ENCODE measurements around the gene PKDCC.
"Not testable (repeated sequence)": the region's sequence is repeated elsewhere in the genome, so short reads cannot be mapped to it uniquely, and the experiment has no call there.

PKDCC gene

DNA sequence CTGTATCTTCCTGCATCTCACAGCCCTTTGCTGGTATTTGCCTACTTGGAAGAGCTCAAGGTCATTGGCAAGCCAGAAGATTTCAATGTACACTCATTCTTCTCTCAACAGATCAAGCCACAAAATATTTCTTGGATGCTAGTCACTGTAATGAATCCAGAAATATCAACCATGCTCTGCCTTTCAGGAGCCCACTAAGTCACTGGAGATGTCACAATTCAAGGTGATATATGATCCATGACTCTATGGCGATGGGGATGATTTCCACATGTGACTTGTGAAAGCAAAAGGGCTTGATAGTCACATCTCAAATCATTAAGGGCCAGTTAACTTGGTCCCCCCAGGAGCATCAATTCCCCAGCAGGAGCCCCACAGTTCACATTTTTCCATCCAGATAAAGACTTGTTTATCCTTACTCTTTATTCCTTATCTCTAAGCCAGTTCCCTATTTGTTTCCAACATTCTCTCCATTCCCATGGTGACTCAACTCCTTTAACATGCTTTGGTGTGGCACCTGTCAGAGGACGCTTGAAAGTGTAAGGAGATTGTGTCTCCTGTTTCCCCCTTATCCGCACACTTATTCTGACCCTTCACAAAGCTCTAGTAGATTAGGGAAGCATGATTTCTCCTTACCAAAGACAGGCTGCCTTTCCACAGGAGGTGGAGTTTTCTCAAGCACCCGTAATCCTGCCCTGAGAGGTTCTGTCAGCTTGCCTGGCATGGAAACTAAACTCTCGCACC lies 15.8 kb downstream of the PKDCC start:
- no peak for DNase-seq (ENCODE audit: low read depth)

DNA sequence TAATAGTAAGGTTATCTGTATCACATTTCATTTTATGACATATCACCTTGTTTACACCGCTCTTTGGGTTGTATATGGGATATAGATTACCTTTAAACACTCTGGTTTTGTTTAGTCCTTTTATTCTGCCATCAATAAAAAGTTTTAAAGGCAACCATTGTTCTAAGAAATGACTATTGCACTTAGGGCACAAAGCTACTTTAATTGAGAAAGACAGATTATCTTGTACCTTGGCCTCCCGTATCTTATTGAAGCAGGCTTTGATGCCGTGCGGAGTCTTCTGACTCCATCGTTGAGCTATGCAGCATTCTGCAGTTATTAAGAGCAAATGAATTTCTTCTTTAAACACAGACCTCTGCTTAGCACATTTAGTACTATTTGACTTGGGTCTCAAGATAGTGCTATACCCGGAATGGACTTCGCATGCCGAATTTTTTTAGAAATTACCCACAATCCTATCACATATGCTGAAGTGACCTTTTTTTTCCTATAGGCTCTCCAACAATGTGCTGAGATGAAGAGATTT lies 16.7 kb downstream of the PKDCC start:
- no peak for DNase-seq (ENCODE audit: low read depth)

DNA sequence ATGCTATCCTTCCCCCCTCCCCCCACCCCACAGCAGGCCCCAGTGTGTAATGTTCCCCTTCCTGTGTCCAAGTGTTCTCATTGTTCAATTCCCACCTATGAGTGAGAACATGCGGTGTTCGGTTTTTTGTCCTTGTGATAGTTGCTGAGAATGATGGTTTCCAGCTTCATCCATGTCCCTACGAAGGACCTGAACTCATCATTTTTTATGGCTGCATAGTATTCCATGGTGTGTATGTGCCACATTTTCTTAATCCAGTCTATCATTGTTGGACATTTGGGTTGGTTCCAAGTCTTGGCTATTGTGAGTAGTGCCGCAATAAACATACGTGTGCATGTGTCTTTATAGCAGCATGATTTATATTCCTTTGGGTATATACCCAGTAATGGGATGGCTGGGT lies 17.9 kb downstream of the PKDCC start:
- DNase-seq (ENCODE audit: low read depth) = not testable (repeated sequence)

DNA sequence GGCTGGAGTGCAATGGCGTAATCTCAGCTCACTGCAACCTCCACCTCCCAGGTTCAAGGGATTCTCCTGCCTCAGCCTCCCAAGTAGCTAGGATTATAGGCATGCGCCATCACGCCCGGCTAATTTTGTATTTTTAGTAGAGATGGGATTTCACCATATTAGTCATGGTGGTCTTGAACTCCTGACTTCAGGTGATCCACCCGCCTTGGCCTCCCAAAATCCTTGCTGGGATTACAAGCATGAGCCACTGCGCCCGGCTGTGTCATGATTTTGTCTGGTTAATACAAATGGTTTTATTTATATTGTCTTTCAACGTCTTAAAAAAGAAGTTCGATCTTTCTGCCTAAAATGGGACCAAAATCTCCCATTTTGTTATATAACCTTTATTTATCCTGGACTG lies 19.2 kb downstream of the PKDCC start:
- DNase-seq (ENCODE audit: low read depth) = not testable (repeated sequence)

DNA sequence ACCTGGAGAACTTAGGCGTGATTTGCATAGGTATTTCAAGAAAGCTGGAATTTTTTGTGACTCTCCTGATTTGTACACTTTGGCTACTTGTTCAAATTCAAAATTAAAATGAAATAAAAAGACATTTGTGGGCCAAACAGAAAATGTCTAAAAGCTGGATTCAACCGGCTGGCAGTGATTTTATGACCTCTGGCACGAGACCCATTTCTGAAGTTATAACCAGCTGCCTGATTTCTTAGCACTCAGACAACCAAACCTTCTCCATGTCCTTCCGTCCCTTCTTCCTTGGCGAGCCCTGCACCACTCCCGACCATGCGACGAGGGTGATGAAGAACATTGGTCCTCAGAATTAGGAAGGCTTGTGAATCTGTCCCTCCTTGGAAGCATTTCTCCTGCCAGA lies 19.7 kb downstream of the PKDCC start:
- no peak for DNase-seq (ENCODE audit: low read depth)

DNA sequence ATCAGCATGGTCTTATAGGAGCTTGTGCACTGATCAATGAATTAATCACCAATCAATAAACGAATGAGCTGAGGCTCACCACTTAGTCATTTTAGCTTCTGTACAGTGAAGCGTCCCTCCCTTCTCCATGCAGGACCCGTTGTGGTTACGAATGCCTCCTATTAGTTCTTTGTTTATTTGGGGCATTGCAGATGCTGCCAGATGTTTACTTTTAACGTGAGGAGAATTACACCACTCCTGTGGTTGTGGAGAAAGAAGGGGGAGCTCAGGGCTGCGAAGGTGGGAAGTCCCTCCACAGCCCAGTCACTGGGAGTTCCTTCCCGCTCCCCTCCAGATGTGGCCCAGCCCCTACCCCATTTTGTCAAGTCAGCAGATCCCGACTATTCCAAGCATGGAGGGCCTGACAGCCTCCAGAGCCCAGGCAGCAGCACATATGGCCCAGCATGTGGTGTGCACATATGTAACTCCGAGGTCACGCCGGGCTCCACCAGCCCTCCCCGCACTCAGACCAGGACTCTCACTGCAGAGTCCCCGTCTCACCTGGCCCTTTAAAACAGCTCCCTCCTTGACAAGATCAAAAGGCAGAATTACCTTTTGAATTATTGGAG lies 20.9 kb downstream of the PKDCC start:
- no peak for DNase-seq (ENCODE audit: low read depth)

DNA sequence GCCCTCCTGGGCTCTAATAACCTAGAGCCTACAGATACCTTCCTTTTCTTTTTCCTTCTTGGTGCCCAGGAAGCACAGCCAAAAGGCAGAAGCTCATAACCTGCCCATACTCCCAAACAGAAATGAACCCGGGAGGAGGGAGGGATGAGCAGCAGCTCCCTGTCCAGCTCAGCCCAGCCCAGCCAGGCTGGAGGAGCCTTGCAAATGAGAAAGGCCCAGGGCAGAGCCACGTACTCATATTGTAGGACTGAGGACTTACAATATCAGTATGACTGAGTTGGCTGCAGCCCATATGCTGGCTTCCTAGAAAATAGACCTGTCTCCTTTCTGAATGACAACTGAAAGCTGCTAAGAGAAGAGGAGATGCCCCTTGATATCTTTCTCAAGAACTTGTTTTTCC lies 21.7 kb downstream of the PKDCC start:
- no peak for DNase-seq (ENCODE audit: low read depth)

DNA sequence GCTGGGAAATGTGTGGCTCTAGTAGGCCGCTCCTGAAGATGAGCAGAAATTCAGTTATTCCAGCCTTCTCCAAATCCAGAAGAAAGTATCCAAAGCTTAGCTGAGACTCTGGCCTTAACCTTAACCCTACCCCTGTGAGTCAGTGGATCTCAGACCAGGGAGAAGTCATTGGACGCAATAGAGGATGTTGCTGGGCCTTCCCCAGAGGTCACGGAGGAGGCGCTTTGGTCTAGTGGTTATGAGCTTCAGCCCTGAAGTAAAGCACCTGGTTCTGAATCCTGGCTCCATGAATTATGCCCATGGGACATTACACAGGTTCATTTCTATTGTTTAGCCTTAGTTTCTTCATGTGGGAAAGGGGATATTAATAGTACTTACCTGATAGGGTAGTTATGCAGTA lies 24.0 kb downstream of the PKDCC start:
- no peak for DNase-seq (ENCODE audit: low read depth)

DNA sequence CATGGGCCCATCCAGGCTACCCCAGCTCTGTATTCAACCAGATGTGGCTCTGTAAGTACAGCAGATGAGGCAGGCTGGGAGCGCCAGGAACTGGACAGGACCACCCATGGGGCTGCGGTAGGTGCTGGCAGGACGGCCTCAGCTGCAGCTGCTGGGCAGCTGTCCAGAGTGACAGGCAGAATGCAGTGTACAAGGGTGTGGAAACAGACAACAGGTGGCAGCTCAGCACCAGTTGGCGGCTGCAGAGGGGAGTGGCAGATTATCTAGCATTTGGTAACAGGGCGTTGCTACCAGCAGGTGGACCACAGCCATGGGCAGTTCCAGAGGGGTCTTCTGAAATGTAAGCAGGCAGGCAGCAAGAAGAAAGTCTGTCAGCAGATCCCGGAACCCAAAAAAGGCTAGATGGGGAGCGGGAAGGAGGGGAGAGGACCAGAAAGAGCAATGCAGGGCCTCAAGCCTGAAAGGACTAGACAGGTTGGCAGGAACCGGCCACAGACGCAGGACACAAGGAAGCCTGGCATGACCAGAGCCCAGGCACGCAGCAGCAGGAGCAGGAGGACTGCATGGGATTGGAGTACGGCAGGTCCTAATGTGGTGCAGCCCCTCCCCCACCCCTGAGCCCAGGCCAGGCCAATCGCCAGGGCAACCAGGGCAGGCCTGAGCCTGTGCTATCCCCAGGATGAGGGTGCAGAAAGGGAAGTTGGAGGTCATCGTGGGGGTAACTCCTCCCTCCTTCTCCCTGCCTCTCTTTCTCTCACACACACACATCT lies 24.7 kb downstream of the PKDCC start:
- no peak for DNase-seq (ENCODE audit: low read depth)

DNA sequence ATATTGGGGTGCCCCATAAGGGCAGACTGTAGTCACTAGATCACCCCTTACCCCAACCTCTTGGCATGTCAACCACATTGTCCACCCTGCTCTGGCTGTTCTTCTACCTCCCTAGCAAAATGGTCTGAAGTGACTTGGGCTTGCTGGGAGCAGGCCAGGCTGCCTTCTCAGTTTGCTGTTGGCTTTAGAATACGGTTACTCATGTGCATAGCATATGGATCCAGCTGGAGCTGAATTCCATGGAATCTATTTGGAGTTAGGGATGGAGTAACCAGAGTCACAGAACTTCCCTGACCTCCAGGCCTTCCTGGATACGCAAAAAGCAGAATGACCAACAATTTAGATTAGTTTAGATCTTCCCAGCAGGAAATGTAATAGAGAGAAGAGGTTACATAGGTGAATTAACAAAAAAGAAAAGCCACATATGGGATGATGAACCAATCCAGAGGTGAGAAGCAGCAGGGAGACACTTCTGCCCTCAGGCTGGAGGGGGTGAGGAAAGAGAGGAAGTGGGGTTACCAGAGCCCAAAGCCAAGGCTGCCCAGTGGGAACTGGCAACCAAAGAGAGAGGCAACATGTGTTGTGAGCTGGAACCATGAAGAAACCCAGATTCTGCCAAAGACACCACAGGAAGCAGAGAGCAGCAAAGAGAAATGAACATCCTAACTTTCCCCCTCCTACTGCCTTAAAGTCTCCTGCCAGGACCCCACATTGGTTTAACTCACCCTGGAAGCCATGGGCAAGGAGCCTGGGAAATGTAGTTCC lies 26.1 kb downstream of the PKDCC start:
- DNase-seq (ENCODE audit: low read depth) = no peak

DNA sequence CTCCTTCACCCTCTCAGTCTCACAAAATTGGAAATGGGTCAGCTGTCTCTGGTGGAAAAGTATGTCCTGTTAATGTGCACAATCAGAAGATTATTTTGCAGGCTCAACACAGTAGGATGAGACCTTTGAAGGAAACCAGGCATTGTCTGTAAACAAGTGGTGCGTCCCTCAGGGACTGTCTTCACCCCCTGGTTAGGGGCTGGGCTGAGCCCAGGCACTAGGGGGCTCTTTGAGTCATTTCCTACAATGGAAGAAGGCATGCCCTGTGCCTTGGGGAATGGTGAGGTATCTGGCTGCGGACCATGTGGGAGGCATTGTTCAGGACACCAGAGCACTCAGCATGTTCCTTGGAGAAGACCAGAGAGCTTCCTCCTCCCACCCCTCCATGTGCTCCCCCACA lies 26.8 kb downstream of the PKDCC start:
- DNase-seq (ENCODE audit: low read depth) = no peak

DNA sequence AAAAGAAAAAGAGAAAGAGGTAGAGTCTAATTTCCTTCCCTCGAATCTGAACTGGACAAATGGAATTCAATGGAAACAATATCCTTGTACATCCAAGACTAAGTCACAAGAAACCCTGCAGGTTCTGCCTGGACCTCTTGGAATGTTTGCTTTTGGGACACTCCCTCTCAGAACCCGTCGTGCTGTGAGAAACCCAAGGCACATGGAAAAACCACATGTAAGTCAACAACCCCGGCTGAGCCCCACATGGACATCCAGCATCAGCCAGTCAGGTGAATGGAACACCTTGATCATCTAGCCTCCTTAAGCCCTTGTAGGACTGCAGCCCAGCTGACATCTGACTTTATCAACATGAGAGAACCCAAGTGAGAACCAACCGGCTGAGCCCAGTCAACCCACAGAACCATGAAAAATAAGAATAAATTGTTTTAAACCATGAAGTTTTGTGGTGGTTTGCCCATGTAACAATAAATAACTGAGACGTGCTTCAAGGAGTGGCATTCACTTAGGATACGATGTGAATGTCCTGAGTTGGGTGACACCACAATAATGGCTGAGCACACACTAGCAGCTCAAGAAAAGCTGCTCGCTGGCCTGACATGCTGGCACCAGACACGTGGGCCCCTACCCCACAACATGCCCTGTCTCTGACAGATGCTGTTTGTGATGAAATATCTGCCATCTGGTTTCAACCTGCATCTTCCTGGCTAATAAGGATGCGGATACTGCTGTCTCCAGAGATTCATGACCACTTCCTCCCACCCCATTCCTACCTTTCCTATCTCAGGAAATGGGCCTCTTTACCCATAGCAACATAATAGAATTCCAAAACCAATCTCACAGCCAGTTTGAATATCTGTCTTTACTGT lies 28.8 kb downstream of the PKDCC start:
- DNase-seq (ENCODE audit: low read depth) = no peak

DNA sequence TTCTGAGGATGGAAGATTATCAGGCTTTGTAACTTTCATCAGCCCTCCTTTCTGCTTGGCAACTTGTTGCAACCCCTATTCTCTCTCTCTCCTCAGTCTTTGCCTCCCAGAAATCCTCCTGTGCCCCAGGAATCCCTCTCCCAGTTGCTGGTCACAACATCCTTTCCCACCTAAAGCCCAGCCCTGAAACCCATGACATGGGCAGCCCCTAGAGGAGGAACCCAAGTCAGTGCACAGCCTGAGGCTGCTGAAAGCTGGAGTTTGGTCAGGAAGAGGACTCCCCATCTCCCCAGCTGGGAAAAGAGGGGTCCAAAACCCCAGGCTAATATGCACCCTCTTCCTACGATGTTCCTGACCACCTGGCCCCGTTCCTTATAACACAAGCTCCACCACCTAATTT lies 29.5 kb downstream of the PKDCC start:
- DNase-seq (ENCODE audit: low read depth) = no peak

DNA sequence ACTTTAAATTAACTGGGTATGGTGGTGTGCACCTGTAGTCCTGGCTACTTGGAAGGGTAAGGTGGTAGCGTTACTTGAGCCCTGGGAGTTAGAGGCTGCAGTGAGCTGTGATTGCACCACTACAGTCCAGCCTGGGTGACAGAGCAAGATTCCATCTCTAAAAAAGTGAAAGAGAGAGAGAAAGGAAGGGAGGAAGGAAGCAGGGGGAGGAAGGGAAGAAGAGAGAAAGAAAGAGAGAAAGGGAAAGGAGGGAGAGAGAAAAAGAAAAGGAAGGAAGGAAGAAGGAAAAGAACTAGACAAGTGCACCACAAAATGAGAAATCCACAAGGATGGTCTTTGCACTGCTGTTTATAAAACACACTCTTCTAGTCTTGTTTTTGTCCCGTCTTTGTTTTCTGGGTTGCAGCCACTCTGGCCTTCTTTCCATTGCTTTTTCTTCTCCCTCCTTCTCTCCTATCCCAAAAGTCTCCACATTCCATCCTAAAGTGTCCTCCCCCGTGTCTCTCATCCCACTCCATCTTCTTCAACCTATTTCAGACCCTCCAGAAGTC lies 32.0 kb downstream of the PKDCC start:
- no peak for DNase-seq (ENCODE audit: low read depth)

DNA sequence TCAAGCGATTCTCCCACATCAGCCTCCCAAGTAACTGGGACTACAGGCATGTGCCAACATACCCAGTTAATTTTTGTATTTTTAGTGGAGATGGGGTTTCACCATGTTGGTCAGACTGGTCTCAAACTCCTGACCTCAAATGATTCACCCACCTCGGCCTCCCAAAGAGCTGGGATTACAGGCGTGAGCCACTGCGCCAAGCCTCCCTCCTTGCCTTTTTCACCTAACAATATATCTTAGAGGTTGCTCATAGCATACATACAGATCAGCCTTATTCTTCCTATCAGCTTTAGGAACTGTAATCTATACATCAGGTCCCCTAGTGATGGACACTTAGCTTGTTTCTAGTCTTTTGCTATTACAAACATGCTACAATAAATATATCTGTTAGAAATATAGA lies 33.3 kb downstream of the PKDCC start:
- not testable (repeated sequence) for DNase-seq (ENCODE audit: low read depth)

DNA sequence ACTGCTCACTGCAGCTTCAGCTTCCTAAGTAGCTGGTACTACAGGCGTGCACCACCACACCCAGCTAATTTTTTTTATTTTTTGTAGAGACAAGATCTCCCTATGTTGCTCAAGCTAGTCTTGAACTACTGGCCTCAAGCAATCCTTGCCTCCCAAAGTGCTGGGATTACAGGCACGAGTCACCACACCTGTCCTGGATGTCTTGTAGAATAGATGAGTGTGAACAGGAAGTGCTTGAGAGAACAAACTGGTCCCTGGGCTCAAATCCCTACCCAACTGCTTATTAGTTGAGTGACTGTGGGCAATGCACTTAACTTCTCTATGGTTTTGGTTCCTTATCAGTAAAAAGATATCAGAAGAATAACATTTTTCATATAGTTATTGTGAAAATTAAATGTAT lies 34.2 kb downstream of the PKDCC start:
- no peak for DNase-seq (ENCODE audit: low read depth)

DNA sequence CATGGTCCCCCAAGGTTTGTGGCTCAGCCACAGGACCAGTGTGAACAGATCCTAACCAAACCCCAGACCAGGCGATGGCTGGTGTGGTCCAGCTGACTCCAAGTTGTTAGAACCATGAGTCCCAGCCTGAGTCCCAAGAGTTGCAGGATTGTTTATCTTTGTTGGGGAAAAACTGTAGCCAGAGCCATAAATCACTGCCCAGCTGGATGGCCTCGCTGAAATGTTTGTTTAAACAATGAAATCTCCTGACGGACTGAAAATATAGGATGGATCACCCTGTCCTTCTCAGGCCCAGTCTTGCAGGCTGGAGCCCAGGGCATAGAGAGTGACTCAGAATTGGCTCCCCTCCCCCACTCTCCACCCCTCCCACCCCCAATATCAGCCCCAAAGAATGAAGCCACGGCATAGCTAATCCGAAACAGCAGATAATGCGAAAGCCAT lies 36.4 kb downstream of the PKDCC start:
- DNase-seq (ENCODE audit: low read depth) = no peak

DNA sequence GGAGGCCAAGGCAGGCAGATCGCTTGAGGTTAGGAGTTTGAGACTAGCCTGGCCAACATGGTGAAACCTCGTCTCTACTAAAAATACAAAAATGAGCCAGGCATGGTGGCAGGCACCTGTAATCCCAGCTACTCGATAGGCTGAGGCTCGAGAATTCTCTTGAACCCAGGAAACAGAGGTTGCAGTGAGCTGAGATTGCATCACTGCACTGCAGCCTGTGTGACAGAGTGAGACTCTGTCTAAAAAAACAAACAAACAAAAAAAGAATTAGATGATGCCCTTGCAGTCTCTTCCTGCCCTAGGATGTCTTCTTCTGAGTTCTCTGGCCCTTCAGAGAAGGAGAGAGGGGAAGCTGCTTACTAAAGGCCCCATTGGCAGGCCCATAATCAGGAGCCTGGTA lies 37.2 kb downstream of the PKDCC start:
- not testable (repeated sequence) for DNase-seq (ENCODE audit: low read depth)

DNA sequence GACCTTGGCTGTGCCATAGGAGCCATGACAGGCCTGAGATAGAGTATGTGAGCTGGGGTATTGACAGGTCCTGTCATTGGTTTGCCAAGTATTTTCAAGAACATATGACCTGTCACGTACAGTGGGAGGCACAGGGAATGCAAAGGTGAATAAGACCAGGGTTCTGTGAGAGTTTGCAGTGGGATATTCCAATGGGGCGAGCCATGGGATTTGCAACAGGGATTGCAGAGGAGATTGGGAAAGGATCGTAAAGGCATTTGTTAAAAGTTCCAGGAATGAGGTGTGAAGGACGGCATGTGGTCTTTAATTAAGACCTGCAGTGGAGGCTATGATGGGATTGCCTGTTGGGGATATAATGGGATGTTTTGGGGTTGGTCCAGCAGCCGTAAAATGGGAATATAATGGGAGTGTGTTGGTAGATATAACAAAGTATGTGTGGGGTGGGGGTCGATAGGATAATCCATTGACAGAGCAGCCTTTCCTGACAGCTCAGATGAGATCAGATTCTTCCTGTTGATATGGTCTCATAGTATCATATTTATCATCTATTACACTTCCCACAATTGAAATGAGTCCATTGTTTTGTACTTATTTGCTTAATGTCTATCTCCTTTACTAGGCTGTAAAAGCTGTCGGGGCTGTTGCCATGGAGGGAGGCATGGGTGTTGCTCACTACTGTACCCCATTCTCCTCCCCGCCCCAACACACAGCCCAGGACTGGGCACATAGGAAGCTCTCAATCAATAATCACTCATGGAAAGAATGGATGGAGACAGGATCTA lies 38.1 kb downstream of the PKDCC start:
- no peak for DNase-seq (ENCODE audit: low read depth)

DNA sequence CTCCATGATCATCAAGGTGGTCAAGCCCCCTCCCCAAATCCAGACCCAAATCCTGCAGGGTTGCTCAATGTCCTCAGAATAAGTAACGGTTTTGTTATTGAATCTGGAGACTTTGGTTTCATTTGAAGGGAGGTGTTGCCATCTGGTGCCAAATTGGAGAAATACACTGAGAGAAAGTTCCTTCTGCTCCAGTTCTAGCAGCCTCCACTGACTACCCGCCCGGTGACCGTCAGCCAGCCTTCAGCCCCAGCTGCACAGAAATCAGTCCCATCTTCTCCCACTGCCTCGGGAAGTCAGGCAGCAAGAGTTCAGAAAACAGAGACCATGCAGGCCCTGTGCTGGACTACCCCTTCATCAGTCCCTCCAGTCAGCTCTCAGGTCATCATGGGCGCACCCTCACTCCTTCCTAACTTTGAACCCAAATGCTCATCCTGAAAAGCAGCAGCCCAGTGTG lies 38.7 kb downstream of the PKDCC start:
- DNase-seq (ENCODE audit: low read depth) = no peak

All from activated T-cell treated with anti-CD3 and anti-CD28 coated beads for 1 hour (primary cell).